BJ (cell line): ENCODE measurements around the gene KIAA0753. TPM values are rescaled to one million over a fixed set of nuclear protein-coding genes. Genes with fewer than 3 reads are reported as not detected.

Experiments used
- CTCF ChIA-PET: fragments of 350-600 bp; formaldehyde crosslinking; extraction: SDS; loops from one replicate; lab custom pipeline; 2021; ENCODE audit warnings: antibody characterized with exemption, inconsistent platforms; lab: Yijun Ruan, JAX
- POLR2A ChIA-PET: fragments of 300-600 bp; sonication (Branson Sonifier 250); formaldehyde crosslinking; extraction: SDS; loops from one replicate; lab custom pipeline; 2021; ENCODE audit warnings: antibody characterized with exemption; lab: Charles Lee
- DNase-seq: peaks from one replicate; pipeline ENCODE4 v3.0.0-alpha.2; 2011; ENCODE audit warnings: low read depth
- H3K27me3 ChIP-seq: 2 replicates; pipeline ENCODE4 v1.6.0; 2011; ENCODE audit warnings: low read length; ENCODE audit not compliant: control insufficient read depth, insufficient read depth
- H3K36me3 ChIP-seq: 2 replicates; pipeline ENCODE4 v1.5.1; 2011; ENCODE audit warnings: low read length; ENCODE audit not compliant: control insufficient read depth, insufficient read depth
- H3K4me3 ChIP-seq: 2 replicates; pipeline ENCODE4 v1.5.1; 2011; ENCODE audit warnings: low read depth, mild to moderate bottlenecking, control low read depth, low read length
- CTCF ChIP-seq: IDR thresholded peaks from 2 replicates; pipeline ENCODE4 v1.5.1; 2011; ENCODE audit warnings: low read depth, mild to moderate bottlenecking, control low read depth, inconsistent platforms, low read length, moderate library complexity; ENCODE audit not compliant: insufficient read depth
- polyA plus RNA-seq: library from polyadenylated mRNA; depleted of rRNA; stranded (reverse); fragments of >200 nt; gene quantifications from 2 replicates; pipeline ENCODE4 v1.2.3, GENCODE V29; 2011

Gene KIAA0753
- polyA plus RNA-seq, 1 experiment: 5.4 TPM

- H3K27me3 ChIP-seq: peaks cover 5% of the 10 kb centered on the region
- ChIA-PET POLR2A (no interaction called here), CTCF (interaction anchor here (1.2 to 1.6 kb wide), 2 partner anchors 8 to 330 kb away, joined by 4 read pairs; no protein-coding TSS in a partner anchor)
These were observed 34.1 kb upstream of the KIAA0753 start for GRCh38 chr17:6674586-6674985.

GRCh38 chr17:6671431-6671830, 30.9 kb upstream of the KIAA0753 start:
- CTCF ChIA-PET: interaction anchor here (1.0 kb wide), 1 partner anchor 172 kb away, joined by 4 read pairs; no protein-coding TSS in a partner anchor

More at GRCh38 chr17:6674586-6674985, 34.1 kb upstream of the KIAA0753 start:
- no peak overlapping the region for H3K4me3 ChIP-seq
- no peak for DNase-seq
- no peaks in the 10 kb centered on the region for H3K36me3 ChIP-seq
- no peak for TF ChIP-seq CTCF

GRCh38 chr17:6670999-6671398, 30.5 kb upstream of the KIAA0753 start:
- CTCF ChIA-PET: interaction anchor here (0.6 kb wide), 1 partner anchor 702 kb away, joined by 5 read pairs; no protein-coding TSS in a partner anchor
- Histone ChIP-seq H3K36me3 (no peaks in the 10 kb centered on the region), H3K27me3 (peaks cover 20% of the 10 kb centered on the region), H3K4me3 (no peak overlapping the region)
- POLR2A ChIA-PET: no interaction called here
- no peak for TF ChIP-seq CTCF
- DNase-seq: no peak

More at GRCh38 chr17:6671431-6671830, 30.9 kb upstream of the KIAA0753 start:
- H3K27me3 ChIP-seq: peaks cover 20% of the 10 kb centered on the region
- no peak for DNase-seq
- H3K36me3 ChIP-seq: no peaks in the 10 kb centered on the region
- POLR2A ChIA-PET: no interaction called here
- no peak overlapping the region for H3K4me3 ChIP-seq
- no peak for TF ChIP-seq CTCF

GRCh38 chr17:6670571-6670970, 30.1 kb upstream of the KIAA0753 start:
- ChIA-PET POLR2A (no interaction called here), CTCF (interaction anchor here (0.6 to 1.3 kb wide), 3 partner anchors 11 to 702 kb away, joined by 3 to 5 read pairs (median 3); no protein-coding TSS in a partner anchor)
- peaks cover 20% of the 10 kb centered on the region for H3K27me3 ChIP-seq
- no peak for TF ChIP-seq CTCF
- no peak for DNase-seq
- H3K4me3 ChIP-seq: no peak overlapping the region
- H3K36me3 ChIP-seq: no peaks in the 10 kb centered on the region

GRCh38 chr17:6669479-6670212, 29.1 kb upstream of the KIAA0753 start:
- POLR2A ChIA-PET: no interaction called here
- Histone ChIP-seq H3K36me3 (no peaks in the 10 kb centered on the region), H3K27me3 (peaks cover 20% of the 10 kb centered on the region), H3K4me3 (no peak overlapping the region)
- no peak for TF ChIP-seq CTCF
- DNase-seq: no peak
- CTCF ChIA-PET: interaction anchor here (0.9 to 6.2 kb wide), 4 partner anchors 10 to 224 kb away, joined by 3 to 65 read pairs (median 16); no protein-coding TSS in a partner anchor
